Muscle layer of colon (tissue), 2 donors: ENCODE results near the gene ZNF280D.

Source experiments
- H3K27ac ChIP-seq: one replicate; pipeline ENCODE4 v1.7.0; 2013; ENCODE audit warnings: low read depth, mild to moderate bottlenecking, low read length, moderate library complexity
- H3K27me3 ChIP-seq, 2 donors: one replicate each; pipeline ENCODE4 v1.7.0; 2013; ENCODE audit warnings: low read length in 2 of 2, mild to moderate bottlenecking in 2 of 2; ENCODE audit not compliant: insufficient read depth in 2 of 2, control insufficient read depth in 1 of 2
- H3K36me3 ChIP-seq: one replicate; pipeline ENCODE4 v1.7.0; 2013; ENCODE audit warnings: mild to moderate bottlenecking, low read length; ENCODE audit not compliant: insufficient read depth
- H3K4me1 ChIP-seq: one replicate; pipeline ENCODE4 v1.7.0; 2013; ENCODE audit warnings: mild to moderate bottlenecking, low read length; ENCODE audit not compliant: insufficient read depth
- H3K4me3 ChIP-seq, 2 donors: one replicate each; pipeline ENCODE4 v1.7.0; 2013; ENCODE audit warnings: low read length in 2 of 2, low read depth in 1 of 2, mild to moderate bottlenecking in 1 of 2, moderate library complexity in 1 of 2
- H3K9ac ChIP-seq: one replicate; pipeline ENCODE4 v1.7.0; 2013; ENCODE audit warnings: low read length
- H3K9me3 ChIP-seq: one replicate; pipeline ENCODE4 v1.7.0; 2013; ENCODE audit warnings: mild to moderate bottlenecking, low read length
- donor health status: abdominal sarcoma.
- donor health status: Adenocarcinoma of cecum.

Gene ZNF280D

GRCh38 chr15:56744701-56745683, 11.7 kb upstream of the ZNF280D start:
- Histone ChIP-seq H3K27ac (no peak overlapping the region), H3K9ac (no peak overlapping the region), H3K36me3 (no peaks in the 10 kb centered on the region), H3K9me3 (no peaks in the 10 kb centered on the region), H3K4me3 (no peak overlapping the region), H3K27me3 (no peaks in the 10 kb centered on the region), H3K4me1 (no peaks in the 10 kb centered on the region)

DNA sequence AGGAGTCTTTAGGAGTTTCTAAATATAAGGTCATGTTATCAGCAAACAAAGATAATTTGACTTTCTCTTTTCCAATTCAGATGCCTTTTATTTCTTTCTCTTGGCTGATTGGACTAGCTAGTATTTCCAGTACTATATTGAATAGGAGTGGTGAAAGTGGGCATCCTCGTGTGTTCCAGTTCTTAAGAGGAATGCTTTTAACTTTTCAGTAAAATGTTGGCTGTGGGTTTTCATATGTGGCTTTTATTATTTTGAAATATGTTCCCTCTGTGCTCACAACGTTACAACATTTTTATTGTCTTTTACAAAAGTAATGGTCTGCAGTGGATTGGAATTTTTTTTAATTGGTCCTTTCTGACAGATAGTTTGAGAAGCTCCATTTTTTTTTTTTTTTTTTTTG, 8.2 kb upstream of the ZNF280D start:
- Histone ChIP-seq H3K9ac (no peak overlapping the region), H3K36me3 (no peaks in the 10 kb centered on the region), H3K4me1 (peaks cover 16% of the 10 kb centered on the region), H3K27ac (no peak overlapping the region), H3K9me3 (no peaks in the 10 kb centered on the region), H3K4me3 (no peak overlapping the region), H3K27me3 (no peaks in the 10 kb centered on the region)

DNA sequence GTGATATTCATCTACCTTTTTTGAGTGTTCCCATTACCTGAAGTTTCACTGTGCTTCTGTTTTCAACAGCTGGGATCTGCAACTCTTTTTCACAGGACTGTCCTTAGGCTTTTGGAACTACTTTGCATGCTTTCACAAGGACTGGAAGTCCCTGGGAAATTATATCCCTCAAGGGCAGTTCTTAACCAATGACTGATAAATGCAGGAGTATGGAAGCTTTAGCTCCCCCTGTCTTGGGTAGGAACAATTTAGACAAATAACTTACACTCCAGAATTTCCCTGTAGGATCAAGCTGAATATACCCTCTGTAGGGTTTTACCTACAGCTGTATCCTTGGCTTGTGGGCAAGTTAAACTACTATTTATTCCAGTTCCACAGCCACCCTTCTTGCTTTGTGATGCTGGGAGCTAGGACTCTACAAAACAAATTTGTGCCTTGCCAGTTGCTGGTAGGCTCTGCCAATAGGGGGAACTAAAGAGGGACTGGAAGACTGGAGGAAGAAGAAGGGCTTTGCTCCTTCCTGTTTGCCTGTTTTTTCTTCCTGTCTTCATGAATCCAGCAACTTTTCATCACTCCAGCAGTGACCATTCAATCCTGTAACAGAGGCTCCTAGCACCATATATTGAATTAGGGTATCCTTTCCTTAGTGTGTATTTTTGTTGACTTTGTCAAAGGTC, 6.8 kb upstream of the ZNF280D start:
- Histone ChIP-seq H3K9ac (no peak overlapping the region), H3K27me3 (no peaks in the 10 kb centered on the region), H3K4me1 (peaks cover 19% of the 10 kb centered on the region), H3K36me3 (no peaks in the 10 kb centered on the region), H3K9me3 (no peaks in the 10 kb centered on the region), H3K27ac (no peak overlapping the region), H3K4me3 (no peak overlapping the region)

- H3K9me3 ChIP-seq, result no peaks in the 10 kb centered on the region
- no peak overlapping the region for H3K9ac ChIP-seq
- no peak overlapping the region for H3K27ac ChIP-seq
- no peaks in the 10 kb centered on the region for H3K36me3 ChIP-seq
- H3K4me3 ChIP-seq, result no peak overlapping the region
- H3K27me3 ChIP-seq, result no peaks in the 10 kb centered on the region
- peaks cover 19% of the 10 kb centered on the region for H3K4me1 ChIP-seq
These were observed 6.2 kb upstream of the ZNF280D start for GRCh38 chr15:56739474-56739873.

DNA sequence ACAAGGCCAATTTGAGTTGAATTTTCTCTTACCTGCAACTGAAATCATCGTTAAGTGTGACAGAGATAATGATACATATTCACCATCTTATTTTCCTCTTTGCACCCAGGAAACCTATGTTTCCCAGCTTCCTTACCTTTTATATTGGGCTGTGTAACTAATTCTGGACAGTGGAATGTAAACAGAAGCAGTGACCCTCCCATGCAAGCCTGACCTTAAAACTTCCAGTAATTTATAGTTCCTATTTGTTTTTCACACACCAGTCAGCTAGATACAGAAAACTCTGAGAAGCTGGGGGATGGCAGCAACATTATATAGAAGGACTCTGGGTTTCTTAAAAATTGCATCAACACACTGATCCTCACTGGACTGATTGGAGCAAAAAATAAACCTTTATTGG, 4.5 kb upstream of the ZNF280D start:
- H3K9ac ChIP-seq, result no peak overlapping the region
- H3K4me3 ChIP-seq, result no peak overlapping the region

DNA sequence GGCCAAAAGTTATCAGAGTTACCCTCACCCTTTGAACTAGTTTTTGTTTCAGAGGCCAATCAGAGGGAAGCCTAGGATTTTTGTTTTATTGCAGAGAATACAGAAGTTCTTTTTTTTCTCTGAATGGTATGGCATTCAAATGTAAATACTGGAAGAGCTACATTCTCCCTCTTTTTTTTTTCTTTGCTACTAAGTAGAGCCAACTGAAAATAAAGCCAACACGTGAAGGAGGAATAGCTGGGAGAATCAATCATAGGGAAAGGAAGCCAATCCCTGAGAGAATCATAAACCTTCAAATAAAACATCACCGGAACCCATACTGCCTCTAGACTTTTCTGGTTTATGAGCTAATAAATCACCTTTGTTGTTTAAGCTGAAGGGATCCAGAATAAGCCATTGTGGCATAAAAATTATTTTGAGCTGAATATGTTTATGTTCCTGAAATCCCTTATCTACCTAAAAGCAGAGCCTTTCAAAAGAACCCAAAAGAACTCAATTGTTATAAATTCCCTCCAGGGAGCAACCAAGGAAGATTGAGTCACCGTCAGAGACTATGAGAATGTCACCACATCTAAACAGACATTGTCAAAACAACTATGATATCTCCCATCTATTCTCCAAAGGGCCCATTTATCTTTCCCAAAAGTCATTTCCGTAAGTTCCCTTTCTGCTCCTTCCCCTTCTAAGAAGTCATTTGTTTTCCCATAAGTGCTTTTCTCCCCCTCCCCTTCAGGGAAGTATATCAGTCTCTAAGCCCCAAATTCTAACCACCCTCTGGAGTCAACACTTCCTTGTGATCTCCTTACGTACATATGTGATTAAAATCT, 3.8 kb upstream of the ZNF280D start:
- no peaks in the 10 kb centered on the region for H3K27me3 ChIP-seq
- no peak overlapping the region for H3K4me3 ChIP-seq
- H3K36me3 ChIP-seq, result no peaks in the 10 kb centered on the region
- no peaks in the 10 kb centered on the region for H3K9me3 ChIP-seq
- no peak overlapping the region for H3K9ac ChIP-seq
- peaks cover 19% of the 10 kb centered on the region for H3K4me1 ChIP-seq
- peak overlapping the region; percentile 50 for H3K27ac ChIP-seq

More for the DNA sequence above, 4.5 kb upstream of the ZNF280D start:
- Histone ChIP-seq H3K4me1 (peaks cover 19% of the 10 kb centered on the region), H3K27me3 (no peaks in the 10 kb centered on the region), H3K36me3 (no peaks in the 10 kb centered on the region), H3K27ac (peak overlapping the region; percentile 50), H3K9me3 (no peaks in the 10 kb centered on the region)

GRCh38 chr15:56736308-56736707, 3.0 kb upstream of the ZNF280D start:
- H3K27ac ChIP-seq, result peak overlapping the region; percentile 50
- H3K27me3 ChIP-seq, result no peaks in the 10 kb centered on the region

DNA sequence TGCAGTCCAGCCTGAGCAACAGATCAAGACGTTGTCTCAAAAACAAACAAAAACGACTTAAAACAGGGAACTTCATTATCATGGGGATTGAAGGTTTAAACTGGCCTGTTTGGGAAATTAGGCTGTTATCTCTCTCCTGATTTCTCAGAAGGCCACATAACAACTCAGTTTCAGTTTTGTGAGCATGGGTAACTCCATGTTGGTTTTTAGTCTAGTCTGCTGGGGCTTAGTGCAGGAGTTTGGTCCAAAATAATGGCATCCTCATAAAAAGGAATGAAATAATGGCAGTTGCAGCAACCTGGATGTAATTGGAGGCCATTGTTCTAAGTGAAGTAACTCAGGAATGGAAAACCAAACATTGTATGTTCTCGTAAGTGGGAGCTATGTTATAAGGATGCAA, 2.3 kb upstream of the ZNF280D start:
- H3K27ac ChIP-seq, result no peak overlapping the region
- H3K4me3 ChIP-seq, result no peak overlapping the region
- H3K27me3 ChIP-seq, result no peaks in the 10 kb centered on the region
- no peaks in the 10 kb centered on the region for H3K9me3 ChIP-seq
- H3K9ac ChIP-seq, result no peak overlapping the region
- peaks cover 34% of the 10 kb centered on the region for H3K4me1 ChIP-seq
- H3K36me3 ChIP-seq, result no peaks in the 10 kb centered on the region

More at GRCh38 chr15:56736308-56736707, 3.0 kb upstream of the ZNF280D start:
- no peak overlapping the region for H3K4me3 ChIP-seq
- peaks cover 27% of the 10 kb centered on the region for H3K4me1 ChIP-seq
- H3K36me3 ChIP-seq, result no peaks in the 10 kb centered on the region
- H3K9me3 ChIP-seq, result no peaks in the 10 kb centered on the region
- H3K9ac ChIP-seq, result no peak overlapping the region

DNA sequence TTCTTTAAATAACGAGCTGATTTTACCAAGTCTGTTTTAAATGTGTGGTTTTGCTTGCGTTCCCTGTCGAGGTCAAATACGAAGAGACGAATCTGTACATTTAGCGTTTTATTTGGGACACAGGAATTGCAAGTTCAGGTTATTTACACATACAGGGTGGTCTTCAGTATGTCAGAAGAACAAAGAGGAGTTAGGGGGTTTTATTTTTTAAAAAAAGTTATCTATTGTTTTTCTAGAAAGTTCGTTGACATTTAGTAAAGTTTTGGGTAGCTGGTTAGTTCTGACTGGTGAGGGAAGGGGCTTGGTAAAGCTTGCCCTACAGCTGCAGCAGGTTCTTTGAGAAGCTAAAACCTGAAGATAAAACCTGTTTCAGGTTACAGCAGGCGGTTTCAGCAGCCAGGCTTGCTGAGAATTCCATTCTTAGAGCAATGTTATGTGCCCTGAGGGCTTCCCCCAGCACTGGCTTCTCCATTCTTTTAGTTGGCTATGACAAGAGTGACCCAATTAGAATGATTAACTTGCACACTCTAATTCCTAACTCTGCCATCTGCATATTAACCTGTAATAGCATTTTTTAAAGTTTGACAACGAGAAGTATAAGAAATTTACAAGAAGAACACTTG, 815 bp upstream of the ZNF280D start:
- Histone ChIP-seq H3K36me3 (no peaks in the 10 kb centered on the region), H3K4me3 (peak overlapping the region; percentile 30 to 66), H3K27me3 (no peaks in the 10 kb centered on the region), H3K9me3 (no peaks in the 10 kb centered on the region), H3K9ac (no peak overlapping the region), H3K4me1 (peaks cover 47% of the 10 kb centered on the region), H3K27ac (peak overlapping the region; percentile 88)

DNA sequence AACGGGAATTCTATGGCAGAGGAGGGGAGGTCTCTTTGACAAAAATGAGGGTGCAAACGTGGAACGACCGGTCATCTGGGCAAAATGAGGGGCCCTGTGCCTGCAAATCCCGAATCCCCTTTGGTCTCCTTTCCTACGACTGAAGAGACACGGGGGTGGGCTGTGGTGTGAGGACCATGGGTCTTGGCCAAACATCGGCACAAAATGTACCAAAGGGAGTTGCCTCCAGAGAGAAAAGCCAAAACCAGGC, 498 bp downstream of the ZNF280D start:
- H3K4me1 ChIP-seq, result peaks cover 50% of the 10 kb centered on the region
- peak overlapping the region; percentile 78 for H3K9ac ChIP-seq
- H3K27me3 ChIP-seq, result no peaks in the 10 kb centered on the region
- no peaks in the 10 kb centered on the region for H3K9me3 ChIP-seq
- H3K27ac ChIP-seq, result peak overlapping the region; percentile 88
- H3K4me3 ChIP-seq, result peak overlapping the region; percentile 66 to 79
- H3K36me3 ChIP-seq, result no peaks in the 10 kb centered on the region
